Transverse colon (tissue), 4 donors: ENCODE data around the gene LACTB.

Experiments used
- CTCF ChIP-seq, 5 experiments: fragments of 200-600 bp in 3 of 5; fragments of 450-650 bp in 2 of 5; sonication (generic) in 3 of 5; IDR thresholded peaks; 1 replicate in 2 of 5; 2 replicates in 3 of 5; pipeline ENCODE4 v1.5.1; 2016 to 2017; ENCODE audit warnings: antibody characterized with exemption in 5 of 5, inconsistent platforms in 3 of 5, mild to moderate bottlenecking in 2 of 5, moderate library complexity in 1 of 5
- POLR2A ChIP-seq: fragments of 450-650 bp; IDR thresholded peaks from one replicate; pipeline ENCODE4 v1.6.1; 2016; ENCODE audit warnings: antibody characterized with exemption, mild to moderate bottlenecking, moderate library complexity
- POLR2AphosphoS5 ChIP-seq, 3 donors: sonication (generic); formaldehyde crosslinking; IDR thresholded peaks; one replicate each; pipeline ENCODE4 v1.6.1; 2016; ENCODE audit warnings: antibody characterized with exemption in 3 of 3

GRCh38 chr15:63082366-63082765 lies 39.3 kb upstream of the LACTB start:
- TF ChIP-seq POLR2A (no peak), CTCF (IDR thresholded peaks at IDR 0.05) (no peak), POLR2AphosphoS5 (IDR thresholded peaks at IDR 0.05) (no peak)
